ENCODE results near the gene FHL2.

FHL2 gene

DNA sequence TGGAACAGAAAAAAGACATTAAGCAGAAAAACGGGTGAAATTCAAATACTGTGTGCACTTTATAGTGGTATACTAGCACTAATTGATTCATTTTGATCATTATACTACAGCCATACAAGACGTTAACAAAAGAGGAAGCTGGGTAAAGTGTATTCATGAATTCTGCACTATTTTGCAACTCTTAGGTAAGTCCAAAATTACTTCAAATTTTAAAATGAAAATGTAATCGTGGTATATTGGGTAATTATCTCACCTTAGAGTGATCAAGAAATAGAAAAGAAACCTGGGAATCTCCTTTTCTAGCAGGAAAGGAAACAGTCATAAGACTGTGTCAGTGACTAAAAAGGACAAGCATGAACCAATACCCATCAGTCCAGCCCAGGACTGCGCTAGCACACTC, 74.8 kb downstream of the FHL2 start:
- no peak for TF ChIP-seq ISL1 (CRISPR knock-in tag; IDR thresholded peaks at IDR 0.05)
- no peak for TF ChIP-seq PATZ1 (CRISPR knock-in tag; IDR thresholded peaks at IDR 0.05; ENCODE audit: borderline replicate concordance)
- TF ChIP-seq ZNF565 (CRISPR knock-in tag; conservative IDR thresholded peaks at IDR 0.05; ENCODE audit: low read depth), result no peak
- TF ChIP-seq TSHZ2 (CRISPR knock-in tag; IDR thresholded peaks at IDR 0.05), result no peak
- no peak for TF ChIP-seq ESRRG (CRISPR knock-in tag; IDR thresholded peaks at IDR 0.05)
- TF ChIP-seq POU6F1 (CRISPR knock-in tag; IDR thresholded peaks at IDR 0.05; ENCODE audit: borderline replicate concordance, low read depth), result no peak
- TF ChIP-seq TOX (CRISPR knock-in tag; IDR thresholded peaks at IDR 0.05; ENCODE audit: borderline replicate concordance), result no peak
- TF ChIP-seq SNAI2 (CRISPR knock-in tag; IDR thresholded peaks at IDR 0.05), result no peak
- no peak for TF ChIP-seq BACH2 (CRISPR knock-in tag; IDR thresholded peaks at IDR 0.05; ENCODE audit: borderline replicate concordance)
- TF ChIP-seq ZNF70 (CRISPR knock-in tag; IDR thresholded peaks at IDR 0.05), result no peak
- TF ChIP-seq ZC3H10 (CRISPR knock-in tag; IDR thresholded peaks at IDR 0.05), result no peak
- TF ChIP-seq CSDC2 (CRISPR knock-in tag; IDR thresholded peaks at IDR 0.05), result no peak
- no peak for TF ChIP-seq RARB (CRISPR knock-in tag; IDR thresholded peaks at IDR 0.05)
- no peak for TF ChIP-seq ARNTL (CRISPR knock-in tag; IDR thresholded peaks at IDR 0.05; ENCODE audit: borderline replicate concordance, low read depth)
- no peak for TF ChIP-seq OSR1 (CRISPR knock-in tag; IDR thresholded peaks at IDR 0.05)
- TF ChIP-seq, protein P1, sequence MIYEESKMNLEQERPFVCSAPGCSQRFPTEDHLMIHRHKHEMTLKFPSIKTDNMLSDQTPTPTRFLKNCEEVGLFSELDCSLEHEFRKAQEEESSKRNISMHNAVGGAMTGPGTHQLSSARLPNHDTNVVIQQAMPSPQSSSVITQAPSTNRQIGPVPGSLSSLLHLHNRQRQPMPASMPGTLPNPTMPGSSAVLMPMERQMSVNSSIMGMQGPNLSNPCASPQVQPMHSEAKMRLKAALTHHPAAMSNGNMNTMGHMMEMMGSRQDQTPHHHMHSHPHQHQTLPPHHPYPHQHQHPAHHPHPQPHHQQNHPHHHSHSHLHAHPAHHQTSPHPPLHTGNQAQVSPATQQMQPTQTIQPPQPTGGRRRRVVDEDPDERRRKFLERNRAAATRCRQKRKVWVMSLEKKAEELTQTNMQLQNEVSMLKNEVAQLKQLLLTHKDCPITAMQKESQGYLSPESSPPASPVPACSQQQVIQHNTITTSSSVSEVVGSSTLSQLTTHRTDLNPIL (CRISPR knock-in tag; IDR thresholded peaks at IDR 0.05; ENCODE audit: low read depth), result no peak
- no peak for TF ChIP-seq ZNF8 (CRISPR knock-in tag; IDR thresholded peaks at IDR 0.05)
- TF ChIP-seq ZFP3 (CRISPR knock-in tag; IDR thresholded peaks at IDR 0.05), result no peak
- TF ChIP-seq GLIS3 (CRISPR knock-in tag; IDR thresholded peaks at IDR 0.05), result no peak
- TF ChIP-seq ZFP30 (CRISPR knock-in tag; IDR thresholded peaks at IDR 0.05), result no peak
- no peak for ATAC-seq

DNA sequence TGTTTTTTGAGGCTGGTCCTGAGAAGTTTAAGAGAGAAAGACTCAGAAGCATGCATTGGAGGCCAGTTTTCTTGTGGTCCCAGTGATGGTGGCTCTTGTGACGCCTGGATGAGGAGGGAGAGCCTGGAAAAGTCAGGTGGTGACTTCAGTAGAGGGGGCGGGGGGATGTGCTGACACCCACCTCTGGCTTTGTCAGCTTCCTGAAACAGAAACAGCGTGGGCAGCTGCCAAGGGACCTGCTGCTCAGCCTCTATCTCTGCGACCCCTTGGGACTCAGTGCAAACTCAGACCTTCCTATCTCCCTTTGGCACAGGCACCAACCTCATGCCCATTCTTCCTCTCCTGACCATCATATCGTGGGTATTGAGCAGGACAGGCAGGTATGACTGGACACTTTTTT, 75.7 kb downstream of the FHL2 start:
- TF ChIP-seq CSDC2 (CRISPR knock-in tag; IDR thresholded peaks at IDR 0.05) (no peak), ESRRG (CRISPR knock-in tag; IDR thresholded peaks at IDR 0.05) (no peak), PATZ1 (CRISPR knock-in tag; IDR thresholded peaks at IDR 0.05; ENCODE audit: borderline replicate concordance) (no peak), ZNF565 (CRISPR knock-in tag; conservative IDR thresholded peaks at IDR 0.05; ENCODE audit: low read depth) (no peak), SNAI2 (CRISPR knock-in tag; IDR thresholded peaks at IDR 0.05) (no peak)
- no peak for ATAC-seq

DNA sequence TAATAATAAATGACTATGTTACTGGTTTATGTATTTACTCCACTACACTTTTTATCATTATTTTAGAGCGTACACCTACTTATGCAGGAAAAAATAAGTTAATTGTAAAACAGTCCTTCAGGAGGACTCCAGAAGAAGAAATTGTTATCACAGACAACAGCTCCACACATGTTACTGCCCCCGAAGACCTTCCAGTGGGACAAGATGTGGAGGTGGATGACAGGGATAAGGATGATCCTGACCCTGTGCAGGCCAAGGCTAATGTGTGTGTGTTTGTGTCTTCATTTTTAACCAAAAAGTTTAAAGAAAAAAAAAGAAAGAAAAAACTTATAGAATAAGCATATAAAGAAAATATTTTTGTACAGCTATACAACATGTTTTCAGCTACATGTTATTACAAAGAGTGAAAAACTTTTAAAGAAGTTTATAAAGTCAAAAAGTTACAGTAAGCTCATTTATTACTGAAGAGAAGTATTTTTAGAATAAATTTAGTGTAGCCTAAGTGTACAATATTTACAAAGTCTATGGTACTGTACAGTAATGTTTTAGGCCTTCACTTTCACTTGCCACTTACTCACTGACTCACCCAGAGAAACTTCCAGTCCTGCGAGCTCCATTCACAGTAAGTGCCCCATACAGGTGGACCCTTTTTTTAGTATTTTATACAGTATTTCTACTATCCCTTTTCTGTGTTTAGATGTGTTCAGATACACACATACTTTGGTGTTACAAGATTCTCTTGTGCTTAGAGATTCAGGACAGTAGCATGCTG, 76.8 kb downstream of the FHL2 start:
- no peak for ATAC-seq
- TF ChIP-seq ZFP3 (CRISPR knock-in tag; IDR thresholded peaks at IDR 0.05) (no peak), SNAI2 (CRISPR knock-in tag; IDR thresholded peaks at IDR 0.05) (no peak), TSHZ2 (CRISPR knock-in tag; IDR thresholded peaks at IDR 0.05) (no peak), PATZ1 (CRISPR knock-in tag; IDR thresholded peaks at IDR 0.05; ENCODE audit: borderline replicate concordance) (no peak), ZNF565 (CRISPR knock-in tag; conservative IDR thresholded peaks at IDR 0.05; ENCODE audit: low read depth) (no peak), ESRRG (CRISPR knock-in tag; IDR thresholded peaks at IDR 0.05) (no peak), RARB (CRISPR knock-in tag; IDR thresholded peaks at IDR 0.05) (no peak), ZNF70 (CRISPR knock-in tag; IDR thresholded peaks at IDR 0.05) (no peak), GLIS3 (CRISPR knock-in tag; IDR thresholded peaks at IDR 0.05) (no peak), BACH2 (CRISPR knock-in tag; IDR thresholded peaks at IDR 0.05; ENCODE audit: borderline replicate concordance) (no peak), ISL1 (CRISPR knock-in tag; IDR thresholded peaks at IDR 0.05) (no peak), PPARA (CRISPR knock-in tag; IDR thresholded peaks at IDR 0.05; ENCODE audit: borderline replicate concordance) (no peak)
